AG09309 (cell line): ENCODE measurements around the gene OR11G2.
"Not testable (repeated sequence)": the region's sequence is repeated elsewhere in the genome, so short reads cannot be mapped to it uniquely, and the experiment has no call there.

ENCODE experiments used
- DNase-seq: peaks from one replicate; pipeline ENCODE4 v3.0.0-alpha.2; 2010; ENCODE audit warnings: low read depth
- H3K4me3 ChIP-seq: 2 replicates; pipeline ENCODE4 v1.5.1; 2011; ENCODE audit warnings: mild to moderate bottlenecking, low read depth, low read length, moderate library complexity; ENCODE audit not compliant: control insufficient read depth
- CTCF ChIP-seq: IDR thresholded peaks from 2 replicates; pipeline ENCODE4 v1.5.1; 2011; ENCODE audit warnings: mild to moderate bottlenecking, low read depth, low read length, inconsistent platforms; ENCODE audit not compliant: insufficient read depth, control insufficient read depth; ENCODE audit errors: missing control alignments

Gene OR11G2, protein sequence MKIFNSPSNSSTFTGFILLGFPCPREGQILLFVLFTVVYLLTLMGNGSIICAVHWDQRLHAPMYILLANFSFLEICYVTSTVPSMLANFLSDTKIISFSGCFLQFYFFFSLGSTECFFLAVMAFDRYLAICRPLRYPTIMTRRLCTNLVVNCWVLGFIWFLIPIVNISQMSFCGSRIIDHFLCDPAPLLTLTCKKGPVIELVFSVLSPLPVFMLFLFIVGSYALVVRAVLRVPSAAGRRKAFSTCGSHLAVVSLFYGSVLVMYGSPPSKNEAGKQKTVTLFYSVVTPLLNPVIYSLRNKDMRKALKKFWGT

GRCh38 chr14:20190596-20190995 lies at the start of gene OR11G2:
Gene OR11G2, plus strand, starts transcription at chr14:20190896. Its CDS starts 6,542 bp downstream, at chr14:20197438.
- no peak for TF ChIP-seq CTCF
- no peak within 1 kb of the TSS for H3K4me3 ChIP-seq
- no peak for DNase-seq

- no peak for DNase-seq
- no peak overlapping the region for H3K4me3 ChIP-seq
- no peak for TF ChIP-seq CTCF
These were observed 46.8 kb upstream of the OR11G2 start for GRCh38 chr14:20143911-20144310.

- DNase-seq: no peak
- no peak for TF ChIP-seq CTCF
- H3K4me3 ChIP-seq: no peak overlapping the region
These were observed 45.9 kb upstream of the OR11G2 start for GRCh38 chr14:20144820-20145219.

- TF ChIP-seq CTCF: no peak
- H3K4me3 ChIP-seq: no peak overlapping the region
These were observed 26.2 kb upstream of the OR11G2 start for GRCh38 chr14:20164462-20164861.

DNA sequence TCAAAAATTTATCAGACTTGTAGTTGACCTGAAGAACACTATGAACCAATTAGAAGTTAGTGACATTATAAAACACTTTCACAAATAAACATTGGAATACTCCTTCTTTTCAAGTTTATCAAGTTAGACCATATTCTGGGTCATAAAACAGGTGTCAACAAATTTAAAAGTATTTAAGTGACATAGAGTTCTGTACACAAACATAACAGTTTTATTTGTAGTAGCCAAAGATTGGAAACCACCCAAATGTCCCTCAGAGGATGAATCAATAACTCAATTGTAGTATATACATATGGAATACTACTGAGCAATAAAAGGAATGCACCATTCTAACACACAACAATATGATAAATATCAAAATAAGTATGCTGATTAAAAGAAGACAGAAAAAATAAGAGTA lies 23.6 kb upstream of the OR11G2 start:
- TF ChIP-seq CTCF: no peak

More at GRCh38 chr14:20164462-20164861, 26.2 kb upstream of the OR11G2 start:
- DNase-seq: no peak

DNA sequence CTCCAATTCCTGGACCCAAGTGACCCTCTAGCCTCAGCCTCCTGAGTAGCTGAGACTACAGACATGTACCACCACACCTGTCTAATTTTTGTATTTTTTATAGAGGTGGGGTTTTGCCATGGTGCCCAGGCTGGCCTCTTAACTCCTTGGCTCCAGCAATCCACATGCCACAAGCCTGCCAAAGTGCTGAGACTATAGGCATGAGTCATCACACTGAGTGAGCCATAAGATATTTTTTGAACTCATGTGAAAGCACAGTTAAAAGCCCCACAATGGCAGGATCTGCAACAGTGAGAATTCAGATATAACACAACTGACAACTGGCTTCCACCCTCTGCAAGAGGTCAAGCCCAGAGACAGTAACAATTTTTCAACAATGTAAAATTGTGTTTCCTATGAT lies 20.8 kb upstream of the OR11G2 start:
- H3K4me3 ChIP-seq, DNase-seq: not testable (repeated sequence)

More for the DNA sequence above, 23.6 kb upstream of the OR11G2 start:
- no peak overlapping the region for H3K4me3 ChIP-seq
- DNase-seq: no peak

DNA sequence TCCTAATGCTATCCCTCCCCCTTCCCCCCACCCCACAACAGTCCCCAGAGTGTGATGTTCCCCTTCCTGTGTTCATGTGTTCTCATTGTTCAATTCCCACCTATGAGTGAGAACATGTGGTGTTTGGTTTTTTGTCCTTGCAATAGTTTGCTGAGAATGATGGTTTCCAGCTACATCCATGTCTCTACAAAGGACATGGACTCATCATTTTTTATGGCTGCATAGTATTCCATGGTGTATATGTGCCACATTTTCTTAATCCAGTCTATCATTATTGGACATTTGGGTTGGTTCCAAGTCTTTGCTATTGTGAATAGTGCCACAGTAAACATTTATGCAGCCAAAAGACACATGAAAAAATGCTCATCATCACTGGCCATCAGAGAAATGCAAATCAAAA lies 16.5 kb upstream of the OR11G2 start:
- not testable (repeated sequence) for DNase-seq, H3K4me3 ChIP-seq

- DNase-seq: no peak
These were observed 14.4 kb upstream of the OR11G2 start for GRCh38 chr14:20176330-20176729.

More at GRCh38 chr14:20176330-20176729, 14.4 kb upstream of the OR11G2 start:
- no peak overlapping the region for H3K4me3 ChIP-seq
- no peak for TF ChIP-seq CTCF
